OCI-LY7 (cell line): Measurements from ENCODE around the gene CWC27.

Experiments
- EZH2phosphoT487 ChIP-seq: fragments of 200-600 bp; sonication (generic); IDR thresholded peaks from 2 replicates; pipeline ENCODE4 v1.6.1; 2018; ENCODE audit warnings: low read depth, borderline replicate concordance, mild to moderate bottlenecking, mixed run types, antibody characterized with exemption, low read length, moderate library complexity, mixed read lengths
- TF ChIP-seq, protein P1 (sequence below): fragments of 200-600 bp; sonication (generic); conservative IDR thresholded peaks from 2 replicates; pipeline ENCODE4 v1.5.1; 2014; ENCODE audit warnings: mild to moderate bottlenecking, antibody characterized with exemption, low read length, moderate library complexity, mixed read lengths

- TF ChIP-seq, protein P1, sequence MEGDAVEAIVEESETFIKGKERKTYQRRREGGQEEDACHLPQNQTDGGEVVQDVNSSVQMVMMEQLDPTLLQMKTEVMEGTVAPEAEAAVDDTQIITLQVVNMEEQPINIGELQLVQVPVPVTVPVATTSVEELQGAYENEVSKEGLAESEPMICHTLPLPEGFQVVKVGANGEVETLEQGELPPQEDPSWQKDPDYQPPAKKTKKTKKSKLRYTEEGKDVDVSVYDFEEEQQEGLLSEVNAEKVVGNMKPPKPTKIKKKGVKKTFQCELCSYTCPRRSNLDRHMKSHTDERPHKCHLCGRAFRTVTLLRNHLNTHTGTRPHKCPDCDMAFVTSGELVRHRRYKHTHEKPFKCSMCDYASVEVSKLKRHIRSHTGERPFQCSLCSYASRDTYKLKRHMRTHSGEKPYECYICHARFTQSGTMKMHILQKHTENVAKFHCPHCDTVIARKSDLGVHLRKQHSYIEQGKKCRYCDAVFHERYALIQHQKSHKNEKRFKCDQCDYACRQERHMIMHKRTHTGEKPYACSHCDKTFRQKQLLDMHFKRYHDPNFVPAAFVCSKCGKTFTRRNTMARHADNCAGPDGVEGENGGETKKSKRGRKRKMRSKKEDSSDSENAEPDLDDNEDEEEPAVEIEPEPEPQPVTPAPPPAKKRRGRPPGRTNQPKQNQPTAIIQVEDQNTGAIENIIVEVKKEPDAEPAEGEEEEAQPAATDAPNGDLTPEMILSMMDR: peak; percentile 100
- TF ChIP-seq EZH2phosphoT487: no peak
Observed at GRCh38 chr5:64784451-64785025, 15.8 kb downstream of the CWC27 start.
